ENCODE data around the gene CTLA4. TPM values are rescaled to one million over a fixed set of nuclear protein-coding genes. Genes with fewer than 3 reads are reported as not detected.

Gene CTLA4
- total RNA-seq, result 0.40 and 0.44 TPM in 2 replicates

DNA sequence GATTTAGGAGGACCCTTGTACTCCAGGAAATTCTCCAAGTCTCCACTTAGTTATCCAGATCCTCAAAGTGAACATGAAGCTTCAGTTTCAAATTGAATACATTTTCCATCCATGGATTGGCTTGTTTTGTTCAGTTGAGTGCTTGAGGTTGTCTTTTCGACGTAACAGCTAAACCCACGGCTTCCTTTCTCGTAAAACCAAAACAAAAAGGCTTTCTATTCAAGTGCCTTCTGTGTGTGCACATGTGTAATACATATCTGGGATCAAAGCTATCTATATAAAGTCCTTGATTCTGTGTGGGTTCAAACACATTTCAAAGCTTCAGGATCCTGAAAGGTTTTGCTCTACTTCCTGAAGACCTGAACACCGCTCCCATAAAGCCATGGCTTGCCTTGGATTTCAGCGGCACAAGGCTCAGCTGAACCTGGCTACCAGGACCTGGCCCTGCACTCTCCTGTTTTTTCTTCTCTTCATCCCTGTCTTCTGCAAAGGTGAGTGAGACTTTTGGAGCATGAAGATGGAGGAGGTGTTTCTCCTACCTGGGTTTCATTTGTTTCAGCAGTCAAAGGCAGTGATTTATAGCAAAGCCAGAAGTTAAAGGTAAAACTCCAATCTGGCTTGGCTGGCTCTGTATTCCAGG, at the start of gene CTLA4:
Gene CTLA4 (plus strand): TSS at position 211 of the 640 bp plus-strand sequence. CDS start 172 bp downstream, at position 383.
- DNase-seq (ENCODE audit: low read depth in 2 of 2), result no peak

DNA sequence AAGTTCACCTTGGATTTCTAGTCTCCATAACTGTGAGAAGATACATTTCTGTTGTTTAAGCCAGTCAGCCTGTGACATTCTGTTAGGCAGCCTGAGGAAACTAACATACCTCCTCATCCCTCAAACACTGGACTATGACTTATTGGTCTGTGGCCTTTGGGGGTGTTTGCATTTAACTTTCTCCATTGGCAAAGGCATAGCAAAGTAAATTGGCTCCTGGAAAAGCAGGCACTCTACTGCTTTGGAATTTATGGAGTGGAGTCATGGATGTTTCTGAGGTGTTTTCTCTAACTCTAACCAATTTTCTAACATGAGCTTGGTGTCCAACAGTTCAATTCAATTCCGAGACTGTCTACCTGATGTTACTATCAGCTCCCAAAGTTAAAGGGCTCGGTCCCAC, 48.9 kb upstream of the CTLA4 start:
- no peak for DNase-seq (ENCODE audit: low read depth in 2 of 2)

DNA sequence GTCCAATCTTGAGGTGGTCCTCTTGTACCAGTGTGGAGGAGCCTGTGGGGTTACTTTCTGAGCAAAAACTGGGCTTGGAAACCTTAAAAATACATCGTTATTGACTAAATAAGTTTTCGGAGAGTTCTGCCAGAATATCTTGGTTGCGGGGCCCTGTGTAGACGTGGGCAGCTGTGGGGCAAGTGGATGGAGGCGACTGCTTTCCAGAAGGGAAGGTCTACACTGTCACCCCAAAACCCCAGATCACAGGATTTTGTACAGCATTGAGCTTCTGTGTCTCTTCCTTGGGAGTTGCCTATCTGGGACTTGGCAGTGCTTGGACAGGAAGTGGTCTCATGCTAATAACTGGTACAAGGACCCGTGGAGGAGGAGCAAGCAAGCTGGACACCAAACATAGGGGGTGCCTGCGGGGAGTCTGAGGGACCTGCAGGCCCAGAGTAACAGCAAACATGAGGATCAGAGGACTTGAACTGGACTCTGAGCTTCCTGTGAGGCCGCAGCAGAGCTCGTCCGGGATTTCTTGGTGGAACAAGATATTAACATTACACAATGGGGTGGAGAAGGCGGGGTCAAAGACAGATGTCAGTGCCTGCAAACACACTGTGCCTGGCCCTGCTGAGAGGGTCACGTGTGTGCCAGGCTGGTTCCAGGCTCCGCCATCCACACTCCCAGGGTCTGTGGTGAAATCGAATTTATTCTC, 48.0 kb upstream of the CTLA4 start:
- no peak for DNase-seq (ENCODE audit: low read depth in 2 of 2)

DNA sequence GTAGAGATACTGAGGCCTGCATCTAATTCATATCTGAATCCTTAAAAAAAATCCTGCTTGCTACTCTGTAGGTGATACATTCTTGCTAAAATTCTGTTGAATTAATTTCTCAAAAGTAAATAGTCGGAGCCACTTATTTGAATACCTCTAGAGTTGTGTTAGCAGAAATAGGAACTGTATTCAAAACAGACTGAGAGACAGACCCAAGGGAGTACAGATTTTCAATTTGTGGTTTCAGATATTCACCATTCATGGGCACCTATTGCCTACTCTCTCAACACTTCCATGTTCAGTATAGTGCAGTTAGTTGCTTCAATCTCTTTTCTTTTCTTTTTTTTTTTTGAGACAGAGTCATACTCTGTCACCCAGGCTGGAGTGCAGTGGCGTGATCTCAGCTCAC, 46.6 kb upstream of the CTLA4 start:
- DNase-seq (ENCODE audit: low read depth in 2 of 2), result no peak

DNA sequence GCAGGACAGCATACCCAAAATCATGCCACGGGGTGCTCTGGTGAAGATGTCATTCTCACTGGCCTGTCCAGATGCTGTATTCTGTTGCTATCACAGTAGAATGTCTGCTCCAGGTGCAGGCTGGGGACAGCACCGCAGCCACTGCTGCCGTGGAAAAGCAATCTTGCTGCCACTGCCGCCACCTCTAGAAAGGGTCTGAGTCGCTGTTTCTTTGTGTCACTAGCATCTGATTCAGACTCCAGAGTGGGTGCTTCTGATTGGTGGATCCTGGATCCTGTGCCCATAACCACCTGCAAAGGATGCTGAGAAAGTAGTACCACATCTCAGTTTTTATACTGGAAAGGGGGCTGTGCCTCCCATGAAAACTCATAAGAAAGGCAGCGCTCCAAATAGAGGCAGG, 45.3 kb upstream of the CTLA4 start:
- DNase-seq (ENCODE audit: low read depth in 2 of 2), result no peak

DNA sequence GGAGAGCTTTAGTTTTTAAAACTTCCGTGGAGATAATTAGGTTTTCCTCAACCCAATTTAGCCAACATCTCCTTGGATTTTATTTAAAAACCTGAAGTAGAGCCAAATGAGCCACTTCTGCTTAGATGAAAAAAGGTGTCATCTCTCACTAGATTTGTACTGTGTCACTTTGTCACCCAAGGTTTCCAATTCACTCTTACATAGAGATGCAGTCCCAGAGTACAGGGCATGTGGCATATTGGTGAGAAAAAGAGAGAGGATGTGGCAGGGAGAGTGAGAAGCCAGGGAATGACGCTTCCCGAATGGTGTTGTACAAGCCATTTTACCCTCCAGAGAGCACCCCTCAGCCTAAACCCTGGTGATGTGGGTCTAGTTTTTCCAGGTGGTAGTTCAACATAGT, 44.4 kb upstream of the CTLA4 start:
- DNase-seq (ENCODE audit: low read depth in 2 of 2), result no peak

DNA sequence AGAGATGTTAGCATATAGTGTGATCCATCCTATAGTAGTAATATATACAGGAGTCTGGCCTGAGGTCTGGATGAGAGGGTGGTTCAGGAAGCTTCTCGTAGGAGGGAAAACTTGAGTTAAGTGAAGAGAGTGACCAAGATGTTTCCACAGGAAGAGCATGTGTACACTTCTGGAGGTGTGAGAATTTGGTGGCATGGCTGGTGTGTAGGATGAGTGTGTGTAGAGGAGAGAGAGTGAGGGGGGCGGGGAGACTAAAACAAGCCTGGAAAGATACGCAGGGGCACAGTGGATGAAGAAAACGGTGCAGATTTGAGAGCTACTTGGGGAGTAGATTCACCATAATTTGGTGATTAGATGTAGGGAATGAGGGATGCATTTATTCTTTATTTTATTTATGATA, 43.5 kb upstream of the CTLA4 start:
- no peak for DNase-seq (ENCODE audit: low read depth in 2 of 2)

DNA sequence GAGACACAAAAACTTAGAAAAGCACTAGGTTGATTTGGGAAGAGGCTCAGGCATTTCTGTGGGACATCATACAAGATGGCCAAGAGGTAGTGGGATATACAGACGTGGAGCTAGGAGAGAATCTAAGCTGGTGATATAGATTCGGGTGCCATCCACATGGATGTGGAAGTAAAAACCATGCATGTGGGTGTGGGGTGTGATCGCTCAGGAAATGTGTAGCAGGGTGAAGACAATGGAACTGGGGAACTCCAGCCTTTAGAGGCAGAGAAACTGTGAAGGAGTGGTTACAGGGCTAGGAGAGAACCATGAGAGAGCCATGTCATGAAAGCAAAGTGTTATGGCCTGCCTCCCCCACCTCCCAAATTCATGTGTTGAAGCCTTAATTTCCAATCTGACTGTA, 43.0 kb upstream of the CTLA4 start:
- DNase-seq (ENCODE audit: low read depth in 2 of 2), result no peak

DNA sequence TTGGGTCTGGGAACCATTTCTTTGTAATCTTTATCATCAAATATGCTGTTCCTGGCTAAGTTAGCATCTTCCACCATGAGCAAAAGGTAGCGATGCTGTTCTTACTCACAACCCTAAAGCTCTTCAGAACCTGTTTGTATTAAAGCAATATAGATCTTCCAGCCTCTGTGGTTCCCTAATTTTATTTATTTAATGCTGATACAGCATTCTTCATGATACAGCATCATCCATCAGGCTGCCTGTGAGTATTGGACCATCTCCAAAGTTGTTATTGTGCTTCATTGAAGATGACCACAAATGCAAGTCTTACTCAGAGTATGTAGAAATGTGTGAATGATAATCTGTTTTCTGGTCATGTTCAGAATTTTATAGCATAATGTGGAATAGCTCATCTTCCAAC, 40.9 kb upstream of the CTLA4 start:
- no peak for DNase-seq (ENCODE audit: low read depth in 2 of 2)

DNA sequence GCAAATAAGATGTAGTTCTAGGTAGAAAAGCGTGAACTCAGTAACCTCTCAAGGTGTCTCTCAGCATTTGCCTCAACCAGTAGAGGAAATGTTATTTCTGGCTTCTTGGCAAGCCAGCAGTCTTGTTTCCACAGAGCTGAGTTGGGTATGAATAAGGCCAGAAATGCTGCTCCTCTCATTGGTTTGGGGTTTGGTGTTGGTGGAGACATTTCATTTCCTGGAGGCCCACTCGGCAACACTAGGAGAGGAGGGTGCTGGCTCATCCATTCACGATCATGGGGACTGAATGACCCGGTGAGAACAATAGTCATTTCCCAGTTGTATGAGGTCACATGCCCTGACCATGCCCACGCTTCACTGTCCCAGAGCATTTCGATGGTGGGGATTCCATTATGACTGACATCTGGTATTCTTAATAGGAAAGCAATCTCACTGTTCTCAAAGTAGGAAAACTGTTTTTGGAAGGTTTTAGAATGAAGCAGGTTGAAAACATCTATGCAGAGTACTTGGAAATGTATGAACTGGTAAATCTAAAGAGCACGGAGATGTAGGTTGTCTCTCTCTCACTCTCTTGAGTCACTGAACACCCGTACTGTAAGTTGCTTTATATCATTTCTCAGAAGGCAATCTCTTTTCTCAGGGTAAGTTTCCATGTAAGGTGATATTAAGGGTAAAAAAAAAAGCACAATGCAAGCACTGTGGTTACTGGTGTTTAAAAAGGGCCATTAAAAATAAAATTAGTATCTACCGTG, 37.1 kb upstream of the CTLA4 start:
- DNase-seq (ENCODE audit: low read depth in 2 of 2), result peak; percentile 14 to 34

DNA sequence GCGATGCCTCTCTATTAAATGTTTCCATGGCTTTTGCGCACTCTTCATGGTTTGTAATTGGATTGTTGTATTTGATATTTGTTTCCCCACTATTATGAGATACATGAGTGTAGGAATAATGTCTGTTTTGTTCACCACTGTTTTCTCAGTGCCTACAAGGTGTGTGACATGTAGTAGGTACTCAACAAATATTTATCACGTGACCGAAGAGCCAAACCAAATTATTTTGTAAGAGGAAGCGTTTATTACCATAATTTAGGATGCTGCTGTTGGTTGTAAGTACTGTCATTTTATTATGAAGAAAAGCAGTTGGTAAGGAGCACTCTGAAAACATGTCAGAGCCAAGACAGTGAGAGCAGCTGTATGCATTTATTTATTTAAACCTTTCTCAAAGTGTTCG, 32.2 kb upstream of the CTLA4 start:
- no peak for DNase-seq (ENCODE audit: low read depth in 2 of 2)

DNA sequence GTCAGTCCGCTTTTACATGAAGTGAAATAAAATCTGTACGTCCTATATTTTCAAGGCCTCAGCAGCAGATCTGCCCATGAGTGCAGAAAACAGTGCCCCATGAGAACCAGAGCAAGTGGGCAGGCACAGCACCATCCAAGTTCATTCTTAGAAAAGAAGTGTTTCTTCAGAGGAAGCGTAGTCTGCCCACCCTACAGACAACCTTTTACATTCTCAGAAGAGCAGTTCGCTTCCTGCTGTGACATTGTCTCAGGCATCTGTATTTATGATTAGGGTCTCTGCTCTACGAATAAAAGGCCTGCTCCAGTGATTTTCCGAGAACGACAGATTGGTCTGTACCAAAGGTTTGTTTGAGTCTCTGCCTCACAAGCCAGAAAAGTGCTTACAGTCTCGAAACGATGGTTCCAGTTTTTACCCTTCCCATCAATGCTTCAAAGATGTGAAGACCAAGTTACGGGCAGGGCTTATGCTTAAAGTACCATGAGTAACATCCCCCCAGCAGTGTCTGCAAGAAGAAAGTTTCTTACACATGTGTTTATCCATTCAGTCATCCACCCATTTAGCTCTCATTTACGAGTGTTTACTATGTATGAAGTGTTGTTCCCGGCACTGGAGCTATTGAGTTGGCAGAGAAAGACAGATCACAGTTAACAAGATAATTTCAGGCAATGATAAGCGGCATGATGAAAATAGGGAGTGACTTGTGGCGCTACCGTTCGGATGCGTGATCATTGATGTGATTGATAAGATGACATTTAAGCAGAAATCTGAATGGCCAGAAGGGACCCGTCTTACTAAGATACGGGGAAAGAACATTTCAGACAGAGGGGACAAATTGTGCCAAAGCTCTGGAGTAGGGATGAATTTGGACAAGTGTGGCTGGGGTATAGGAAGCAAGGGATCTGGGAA, 31.4 kb upstream of the CTLA4 start:
- DNase-seq (ENCODE audit: low read depth in 2 of 2), result no peak

DNA sequence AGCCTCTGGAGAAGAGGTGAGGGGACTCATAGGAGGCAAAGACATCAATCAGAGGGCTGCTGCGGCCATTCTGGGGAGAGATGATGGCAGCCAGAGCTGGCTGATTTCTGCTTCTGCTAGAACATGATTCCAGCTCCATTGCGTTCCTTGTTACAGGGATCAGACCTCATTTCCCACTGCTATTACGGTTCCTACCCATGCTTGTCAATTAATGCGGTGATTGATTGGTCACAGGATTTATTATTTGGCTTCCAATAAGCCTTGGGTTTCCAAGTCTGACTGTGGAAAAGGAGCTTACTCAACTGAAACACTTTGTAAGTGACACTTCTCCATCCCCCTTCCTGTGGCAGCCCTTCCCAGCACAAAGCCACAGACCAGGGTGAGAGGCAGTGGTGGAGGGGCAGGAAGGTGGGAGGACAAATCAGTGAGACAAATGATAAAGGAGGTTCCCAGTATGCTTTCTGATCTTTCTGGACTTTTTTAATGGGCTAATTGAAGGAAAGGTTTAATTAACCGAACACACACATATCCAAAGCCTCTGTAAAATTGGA, 26.8 kb upstream of the CTLA4 start:
- DNase-seq (ENCODE audit: low read depth in 2 of 2), result no peak

DNA sequence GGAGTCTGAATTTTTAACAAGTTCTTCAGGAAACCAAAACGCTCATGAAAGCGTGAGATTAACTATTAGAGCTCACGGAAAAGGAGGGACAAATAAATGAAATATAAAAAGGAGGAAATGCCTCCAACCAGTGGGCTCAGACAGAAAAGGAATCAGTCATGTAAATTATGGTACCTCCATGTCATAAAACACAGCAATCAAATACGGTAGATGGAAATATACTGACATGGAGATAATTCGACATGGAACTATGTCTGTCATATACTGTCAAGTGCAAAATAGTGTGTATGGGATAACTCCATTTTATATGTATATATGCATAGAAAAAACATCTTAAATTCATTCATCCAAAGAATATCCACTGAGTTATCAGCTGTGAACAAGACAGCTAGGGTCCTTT, 25.9 kb upstream of the CTLA4 start:
- no peak for DNase-seq (ENCODE audit: low read depth in 2 of 2)

DNA sequence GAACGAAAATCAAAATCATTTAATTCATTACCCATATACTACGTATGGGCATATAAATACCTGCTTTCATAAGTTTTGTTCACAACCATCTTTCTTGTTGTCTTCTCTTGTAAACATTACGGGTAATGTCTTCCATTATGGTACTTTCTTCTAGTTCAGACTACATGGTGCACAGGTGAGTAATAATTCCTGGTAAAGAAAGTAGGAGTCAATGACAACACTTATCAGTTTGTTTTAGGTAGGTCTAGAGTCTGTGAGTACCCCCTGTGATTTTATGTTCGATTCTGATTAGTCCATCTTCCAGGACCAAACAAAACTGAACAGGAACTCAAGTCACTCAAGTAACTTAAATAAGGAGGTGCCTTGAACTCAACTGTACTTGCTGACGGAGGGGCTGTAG, 25.2 kb upstream of the CTLA4 start:
- no peak for DNase-seq (ENCODE audit: low read depth in 2 of 2)

DNA sequence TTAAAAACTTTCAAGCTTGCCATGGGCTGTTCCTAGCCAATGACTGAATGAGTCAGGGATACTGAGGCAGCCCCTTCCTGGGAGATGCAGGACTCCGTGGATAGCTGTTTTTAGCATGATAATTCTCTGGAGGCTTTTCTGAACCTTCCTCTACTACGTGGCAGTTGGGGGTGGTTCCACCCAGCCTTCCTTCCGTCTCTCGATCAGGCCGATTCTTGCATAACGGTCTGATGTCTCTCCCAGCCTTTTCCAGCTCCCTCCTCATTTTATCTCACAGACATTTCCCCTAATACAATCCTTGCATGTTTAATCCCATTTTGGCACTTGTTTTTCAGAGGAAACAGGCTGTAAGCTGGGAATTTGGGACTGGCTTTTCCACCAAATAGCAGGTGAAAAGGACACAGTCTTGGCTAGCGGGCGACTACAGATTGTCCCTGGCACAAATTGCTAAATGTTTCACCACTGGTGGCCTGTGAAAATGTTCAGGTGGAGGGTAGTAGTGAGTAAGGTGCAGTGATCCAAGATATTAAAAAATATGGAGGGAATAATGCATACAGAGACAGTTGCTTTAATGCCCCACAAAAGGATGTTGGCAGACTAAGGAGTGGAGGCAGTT, 21.0 kb upstream of the CTLA4 start:
- DNase-seq (ENCODE audit: low read depth in 2 of 2), result peak in 1 of 2 donors; percentile 23

DNA sequence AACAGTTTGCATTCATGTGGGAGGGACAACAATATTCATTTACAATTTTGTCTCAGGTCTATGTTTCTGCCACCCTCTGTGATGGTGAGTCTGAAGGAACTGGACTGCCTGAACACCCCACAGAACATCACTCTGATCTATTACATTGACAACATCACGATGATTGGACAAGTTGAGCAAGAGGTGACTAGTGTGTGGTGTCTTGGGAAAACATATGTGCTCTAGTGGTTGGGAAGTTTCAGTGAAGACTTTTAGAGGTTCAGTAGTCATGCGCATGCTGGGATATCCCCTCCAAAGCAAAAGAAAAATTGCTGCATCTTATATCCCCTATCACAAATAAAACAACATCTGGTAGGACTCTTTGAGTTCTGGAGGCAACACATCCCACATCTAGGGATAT, 18.6 kb upstream of the CTLA4 start:
- no peak for DNase-seq (ENCODE audit: low read depth in 2 of 2)

DNA sequence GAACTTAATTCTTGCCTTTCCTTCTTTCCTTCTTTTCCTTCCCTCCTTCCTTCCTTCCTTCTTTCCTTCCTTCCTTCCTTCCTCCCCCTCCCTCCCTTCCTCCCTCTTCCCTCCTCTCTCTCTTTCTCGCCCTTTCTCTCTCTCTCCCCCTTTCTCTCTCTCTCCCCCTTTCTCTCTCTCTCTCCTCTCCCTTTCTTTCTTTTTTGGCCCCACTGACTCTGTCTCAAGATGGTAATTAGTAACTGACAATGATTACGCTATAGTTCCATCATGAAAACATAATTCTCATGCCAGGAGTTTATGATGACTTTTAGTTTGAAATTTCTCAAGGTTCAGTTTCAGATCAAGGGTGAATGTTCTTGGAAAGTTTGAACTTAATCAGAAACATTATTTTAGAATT, 14.8 kb upstream of the CTLA4 start:
- no peak for DNase-seq (ENCODE audit: low read depth in 2 of 2)

DNA sequence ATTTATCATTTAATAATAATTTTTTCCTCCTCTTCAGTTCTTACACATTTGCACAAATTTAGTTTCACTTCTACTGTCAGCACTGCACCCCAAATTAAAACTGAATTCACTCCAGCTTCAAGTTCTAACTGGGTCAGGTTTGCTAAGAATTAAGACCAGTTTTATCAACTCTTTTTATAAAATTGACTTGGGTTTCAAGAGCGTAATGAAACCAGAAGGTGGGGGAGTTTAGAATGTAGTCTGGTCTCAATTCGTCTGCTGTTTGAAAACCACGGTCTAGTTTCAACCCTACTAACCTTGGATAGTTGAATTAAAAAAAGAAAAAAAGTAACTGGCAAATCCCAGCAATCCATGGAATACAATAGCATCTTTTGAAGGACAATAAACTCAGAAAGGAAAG, 14.3 kb upstream of the CTLA4 start:
- DNase-seq (ENCODE audit: low read depth in 2 of 2), result no peak

DNA sequence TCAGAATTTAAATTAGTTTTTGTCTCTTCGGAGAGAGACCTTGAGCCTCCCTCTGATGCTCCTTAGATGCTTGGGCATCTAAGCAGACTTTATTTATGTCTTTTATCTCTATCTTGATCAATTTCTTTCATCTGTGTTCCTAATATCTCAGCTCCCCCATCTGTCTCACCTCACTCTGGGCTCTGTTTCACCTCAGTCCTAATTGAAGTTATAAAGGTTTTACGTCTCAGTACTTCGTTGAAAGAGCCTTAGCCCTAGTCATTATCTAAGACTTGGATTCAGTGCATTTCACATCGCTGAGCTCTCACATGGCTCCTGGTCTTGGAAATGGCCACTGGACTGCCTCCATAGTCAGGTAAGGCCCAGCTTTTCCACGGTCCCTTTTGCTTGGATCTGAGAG, 13.8 kb upstream of the CTLA4 start:
- no peak for DNase-seq (ENCODE audit: low read depth in 2 of 2)

DNA sequence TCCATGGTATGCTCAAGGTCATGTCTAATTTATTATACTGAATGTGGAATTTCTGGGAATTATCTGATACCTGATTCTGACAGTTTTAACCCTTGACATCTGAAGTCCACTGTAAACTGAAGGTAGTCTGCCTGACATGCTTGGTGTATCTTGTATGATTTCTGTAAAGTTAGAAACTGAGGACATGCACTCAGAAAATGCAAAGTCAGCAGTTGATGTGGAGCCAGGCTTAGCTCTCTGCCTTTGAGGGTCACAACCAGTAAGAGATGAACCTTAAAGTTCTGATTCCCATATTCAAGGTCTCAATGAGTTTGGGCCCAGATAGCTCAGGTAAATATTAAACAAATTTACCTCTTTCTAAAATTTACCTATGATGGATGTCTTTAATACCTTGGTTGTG, 12.3 kb upstream of the CTLA4 start:
- DNase-seq (ENCODE audit: low read depth in 2 of 2), result no peak

Measured in lung microvascular endothelial cell (primary cell).